ENCODE results near the gene NTM.

NTM gene

GRCh38 chr11:132075447-132075846, 705.0 kb downstream of the NTM start:
- no peak for DNase-seq (ENCODE audit: low read depth)

- no peak for DNase-seq (ENCODE audit: low read depth)
Observed at GRCh38 chr11:132077416-132077815, 707.0 kb downstream of the NTM start.

DNA sequence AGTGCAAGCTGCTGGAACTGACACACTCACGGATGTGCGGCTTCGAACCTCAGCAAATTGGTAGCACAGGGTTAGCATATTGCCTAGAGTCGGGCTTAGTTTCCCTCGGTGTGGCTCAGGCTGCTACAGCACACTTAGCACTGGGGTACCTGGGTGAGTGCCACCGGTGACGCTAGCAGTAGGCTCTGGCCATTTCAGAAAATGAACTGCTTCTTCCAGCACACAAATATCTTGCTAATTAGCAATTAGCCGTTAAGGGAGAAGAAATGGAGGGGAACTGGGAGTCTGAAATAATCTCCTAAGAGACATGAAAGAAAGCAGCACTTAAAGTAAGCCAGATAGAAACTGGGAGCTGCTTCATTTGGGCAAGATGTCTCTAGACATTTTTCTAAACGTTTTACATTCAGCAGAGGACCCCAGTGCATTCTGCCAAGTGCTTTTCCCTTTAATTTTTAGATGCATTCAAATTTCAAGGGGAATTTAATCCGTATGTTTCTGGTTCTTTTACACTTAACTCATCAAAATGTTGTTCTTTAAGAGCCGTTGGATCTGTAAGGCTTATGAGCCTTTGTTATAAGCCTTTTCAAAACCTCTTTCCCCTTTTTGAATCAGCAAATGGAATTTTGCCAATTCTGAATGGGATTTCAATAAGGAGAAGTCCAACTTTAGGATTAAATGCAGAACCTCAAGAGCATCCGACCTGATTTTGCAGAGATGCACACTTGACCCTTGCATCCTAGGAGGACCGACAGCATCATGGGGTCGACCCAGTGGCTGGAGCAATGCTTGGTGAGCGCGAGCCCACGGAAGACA, 708.1 kb downstream of the NTM start:
- no peak for DNase-seq (ENCODE audit: low read depth)

DNA sequence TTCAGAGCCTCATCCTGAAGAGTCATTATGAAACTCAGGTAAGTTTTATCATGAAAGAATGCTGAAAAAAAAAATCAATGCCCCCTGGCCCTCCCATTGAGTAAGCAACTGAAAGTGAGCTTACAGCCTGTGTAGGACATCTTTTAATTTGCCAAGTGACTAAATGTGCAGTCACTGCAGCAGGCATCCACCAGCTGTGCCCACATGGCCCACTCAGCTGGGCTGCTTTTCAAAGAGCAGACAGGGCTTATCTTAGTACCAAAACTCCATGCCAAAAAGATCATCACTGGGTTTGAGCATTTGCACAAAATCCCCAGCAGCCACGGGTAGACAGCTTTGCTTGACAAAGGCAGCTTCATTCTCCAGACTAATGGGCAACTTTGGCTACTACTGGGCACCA, 709.7 kb downstream of the NTM start:
- DNase-seq (ENCODE audit: low read depth), result no peak

DNA sequence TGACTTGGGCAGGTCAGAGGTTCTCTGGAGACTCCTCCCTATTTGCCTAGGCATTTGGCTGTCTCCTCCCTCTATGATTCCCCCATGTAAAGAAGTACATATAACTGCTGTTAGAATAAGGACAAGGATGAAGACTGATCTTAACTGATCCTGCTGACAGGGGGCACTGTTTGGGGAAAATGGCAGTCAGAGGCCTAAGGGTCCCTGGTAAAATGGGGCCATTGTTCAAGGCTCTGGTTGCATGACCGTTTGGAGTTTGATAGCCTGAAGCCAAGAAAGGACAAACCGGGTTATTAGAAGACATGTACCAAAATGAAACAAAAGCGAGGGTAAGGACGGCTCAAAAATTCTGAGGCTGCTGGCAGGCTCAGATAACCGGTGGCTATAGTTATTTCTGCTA, 712.2 kb downstream of the NTM start:
- DNase-seq (ENCODE audit: low read depth), result no peak

GRCh38 chr11:132084433-132084832, 714.0 kb downstream of the NTM start:
- no peak for DNase-seq (ENCODE audit: low read depth)

- DNase-seq (ENCODE audit: low read depth), result no peak
Observed at GRCh38 chr11:132087148-132087547, 716.7 kb downstream of the NTM start.

DNA sequence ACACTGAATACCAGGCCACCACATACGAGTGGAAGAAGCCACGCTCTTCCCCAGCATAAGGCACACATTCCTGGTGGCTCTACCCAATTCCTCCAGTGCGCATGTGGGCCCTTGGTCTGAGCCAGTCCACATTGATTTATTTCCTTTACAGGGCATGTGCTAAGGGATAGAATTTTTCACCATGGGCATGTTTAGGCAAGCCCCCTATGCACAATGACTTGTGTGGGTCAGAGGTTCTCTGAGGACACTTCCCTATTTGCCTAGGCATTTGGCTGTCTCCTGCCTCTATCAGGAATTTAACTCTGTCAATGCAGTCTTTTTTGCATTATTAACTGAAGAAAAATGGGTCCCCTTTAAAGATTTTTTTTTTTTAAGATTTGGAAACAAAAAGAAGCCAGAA, 718.1 kb downstream of the NTM start:
- no peak for DNase-seq (ENCODE audit: low read depth)

DNA sequence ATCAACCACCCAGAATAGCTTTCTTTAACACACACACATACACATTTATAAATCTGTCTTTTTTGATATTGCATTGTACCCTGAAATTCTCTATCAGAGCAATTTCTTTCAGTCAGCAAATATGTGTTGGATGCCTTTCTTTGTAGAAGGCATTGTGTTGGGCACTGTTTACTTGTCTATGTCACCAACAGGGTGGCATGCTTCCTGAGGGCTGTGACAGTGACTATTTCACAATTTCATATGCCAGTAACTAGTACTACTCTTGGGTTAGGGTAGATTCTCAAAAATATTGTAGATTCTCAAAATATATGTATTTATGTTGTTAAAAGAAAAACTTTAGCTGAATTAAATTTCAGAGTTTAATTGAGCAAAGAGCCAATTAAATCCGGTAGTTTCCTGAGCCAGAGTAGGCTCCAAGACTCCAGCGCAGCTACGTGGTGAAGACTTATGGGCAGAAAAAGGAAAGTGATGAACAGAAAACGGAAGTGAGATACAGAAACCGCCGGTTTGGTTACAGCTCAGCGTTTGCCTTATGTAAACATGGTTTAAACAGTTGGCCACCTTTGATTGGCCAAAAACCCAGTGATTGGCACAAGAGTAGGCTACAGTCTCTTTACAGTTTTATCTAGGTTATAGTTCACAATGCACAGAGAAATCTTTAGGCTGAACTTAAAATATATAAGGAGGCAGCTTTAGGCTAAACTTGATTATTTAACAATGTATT, 723.3 kb downstream of the NTM start:
- DNase-seq (ENCODE audit: low read depth), result no peak

DNA sequence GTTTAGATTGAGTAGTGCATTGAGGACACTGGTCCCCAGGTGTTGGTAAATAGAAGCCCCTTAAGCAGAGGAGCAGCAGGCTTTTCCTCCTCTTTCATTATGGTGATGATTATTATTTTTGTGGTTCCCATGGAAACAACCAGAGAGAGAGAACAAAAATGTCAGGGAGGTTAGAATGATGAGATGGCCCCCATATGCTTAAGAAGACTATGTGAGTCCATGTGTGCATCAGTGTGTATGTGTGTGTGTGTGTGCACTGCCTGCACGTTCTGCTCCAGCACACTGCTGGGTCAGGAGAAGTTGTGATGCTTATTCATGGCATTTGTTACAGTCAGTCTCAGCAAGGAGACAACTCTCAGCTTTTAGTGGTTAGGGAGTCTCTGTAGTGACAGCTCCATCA, 724.2 kb downstream of the NTM start:
- DNase-seq (ENCODE audit: low read depth), result no peak

GRCh38 chr11:132095230-132096131, 725.1 kb downstream of the NTM start:
- DNase-seq (ENCODE audit: low read depth), result no peak

DNA sequence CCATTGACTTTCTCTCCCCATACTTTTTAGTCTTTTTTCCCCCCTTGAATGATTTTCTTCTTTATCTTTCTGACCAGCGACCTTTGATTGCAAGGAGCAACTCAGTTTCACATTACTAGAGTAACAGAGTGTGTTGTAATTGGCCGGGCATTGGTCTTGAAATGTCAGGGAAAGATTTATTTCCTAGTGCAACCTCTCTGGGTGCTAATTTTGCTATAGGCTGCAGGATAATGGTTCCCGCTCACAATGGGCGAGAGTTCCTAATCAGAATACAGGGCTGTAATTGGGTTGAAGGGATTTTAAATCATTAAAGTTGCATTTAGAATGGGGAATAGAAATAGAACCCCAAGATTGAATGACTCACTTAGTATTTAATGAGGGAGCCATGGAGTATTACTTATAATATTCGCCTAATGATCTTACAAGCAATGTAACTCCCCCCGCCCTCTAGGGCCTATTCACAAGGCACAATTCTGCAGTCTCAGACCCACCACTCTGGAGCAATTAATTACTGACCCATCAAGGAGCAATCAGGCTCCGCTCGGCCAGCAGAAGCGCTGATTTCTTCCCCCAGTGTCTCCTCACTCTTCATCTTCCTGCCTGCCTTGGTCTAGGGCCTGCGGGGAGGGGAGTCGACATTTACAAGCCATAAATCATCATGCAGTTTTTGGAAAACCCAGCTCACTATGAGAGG, 725.9 kb downstream of the NTM start:
- no peak for DNase-seq (ENCODE audit: low read depth)

- DNase-seq (ENCODE audit: low read depth), result no peak
Observed at GRCh38 chr11:132099692-132100091, 729.3 kb downstream of the NTM start.

GRCh38 chr11:132100583-132100982, 730.2 kb downstream of the NTM start:
- no peak for DNase-seq (ENCODE audit: low read depth)

DNA sequence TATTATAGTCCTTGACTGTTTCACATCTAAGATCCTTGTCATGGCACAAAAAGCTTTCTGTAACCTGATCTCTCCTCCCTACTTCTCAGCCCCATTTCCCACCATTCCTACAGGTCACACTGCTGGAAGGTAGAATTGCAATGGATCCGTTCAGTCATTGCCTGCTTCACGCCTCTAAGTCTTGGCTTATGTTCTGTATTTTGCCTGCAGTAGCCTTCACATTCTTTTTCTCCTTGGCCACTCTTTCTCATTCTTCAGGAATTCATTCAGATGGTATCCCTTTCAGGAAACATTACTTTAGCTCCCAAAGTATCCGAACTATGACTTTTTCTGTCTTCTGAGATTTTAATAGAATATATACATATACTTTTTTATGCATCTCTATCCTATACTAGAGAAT, 731.5 kb downstream of the NTM start:
- DNase-seq (ENCODE audit: low read depth), result no peak

GRCh38 chr11:132103021-132103420, 732.6 kb downstream of the NTM start:
- no peak for DNase-seq (ENCODE audit: low read depth)

DNA sequence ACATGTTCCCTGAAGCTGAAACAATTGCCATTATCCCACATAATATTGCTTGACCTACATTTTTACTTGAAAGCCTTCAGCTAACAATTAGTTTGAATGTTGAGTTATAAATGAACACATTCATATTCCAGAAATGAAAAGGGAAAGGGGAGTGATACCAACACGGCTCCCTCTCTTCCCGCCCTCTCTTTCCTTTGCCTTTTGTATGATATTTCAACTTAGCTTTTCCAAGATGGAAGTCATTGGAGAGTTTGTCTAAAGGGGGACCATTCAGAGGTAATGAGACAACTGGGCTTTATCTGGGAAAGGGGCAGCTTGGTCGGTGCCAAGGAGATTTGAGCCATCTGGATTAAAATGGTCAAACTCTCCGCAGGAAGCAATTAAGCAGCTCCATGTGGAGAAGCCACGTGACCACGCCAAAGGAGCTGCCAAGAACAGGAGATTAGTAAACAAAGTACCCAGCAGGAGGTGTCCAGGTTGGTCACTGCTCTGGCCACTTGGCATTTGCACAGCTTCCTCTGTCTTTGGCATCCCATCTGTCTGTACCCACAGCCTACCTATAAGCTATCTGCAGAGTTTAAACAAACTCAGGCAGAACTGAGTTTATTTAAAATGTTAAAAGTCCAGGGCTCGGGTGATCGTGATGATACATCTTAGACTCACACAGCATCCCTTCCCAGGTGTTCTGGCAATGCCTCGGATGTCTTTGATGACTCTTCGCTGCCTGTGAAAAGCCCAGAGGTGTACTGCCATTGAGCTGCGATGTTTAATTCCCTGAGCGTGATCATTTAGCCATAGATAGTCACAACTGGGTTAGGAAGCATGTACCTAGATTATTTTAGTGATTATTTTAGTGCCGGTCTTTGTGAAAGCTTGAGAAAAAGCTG, 735.9 kb downstream of the NTM start:
- no peak for DNase-seq (ENCODE audit: low read depth)

DNA sequence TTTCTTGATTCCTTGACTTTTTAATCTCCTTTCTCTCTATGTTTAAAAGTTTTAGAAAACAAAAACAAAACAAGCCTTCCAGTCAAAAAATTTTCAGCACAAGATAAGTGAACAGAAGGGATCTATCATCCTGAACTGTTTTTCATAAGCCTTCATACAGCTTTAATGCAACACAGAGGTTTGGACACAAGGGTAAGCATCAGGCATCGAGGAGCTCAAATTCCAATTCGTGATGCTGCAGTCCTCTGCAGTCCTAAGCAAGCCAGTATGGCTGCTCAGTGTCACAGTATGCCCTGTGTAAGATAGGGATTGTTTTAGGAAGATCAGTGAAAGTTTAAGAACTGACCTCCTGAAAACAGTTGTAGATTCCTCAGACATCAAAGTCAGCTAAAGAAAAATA, 740.9 kb downstream of the NTM start:
- DNase-seq (ENCODE audit: low read depth), result no peak

- DNase-seq (ENCODE audit: low read depth), result no peak
Observed at GRCh38 chr11:132111838-132112237, 741.4 kb downstream of the NTM start.

- DNase-seq (ENCODE audit: low read depth), result no peak
Observed at GRCh38 chr11:132112846-132113245, 742.4 kb downstream of the NTM start.

DNA sequence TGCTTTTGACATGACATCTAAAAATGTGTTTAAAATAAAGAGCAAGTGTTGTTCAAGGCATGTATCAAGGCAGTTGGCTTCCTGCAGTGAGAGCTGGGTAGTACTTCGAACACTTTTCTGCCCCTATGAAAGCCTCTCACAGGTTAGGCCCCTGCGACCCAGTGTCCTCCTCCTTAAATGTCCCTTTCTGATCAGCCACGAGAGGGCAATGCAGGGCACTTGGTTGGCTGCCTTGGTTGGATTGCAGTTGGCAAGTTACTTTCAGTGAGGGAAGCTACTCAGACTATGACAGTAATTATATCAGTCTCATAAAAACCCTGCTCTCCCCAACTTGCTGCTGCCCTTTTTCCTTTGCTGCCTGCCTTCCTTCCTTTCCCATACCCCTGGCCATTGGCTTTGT, 743.8 kb downstream of the NTM start:
- DNase-seq (ENCODE audit: low read depth), result no peak

Data from stimulated activated CD8-positive, alpha-beta memory T cell treated with anti-CD3 and anti-CD28 coated beads, Interleukin-15, amount 100 ng/mL, for 24 hours (primary cell).